OCI-LY3 (cell line): ENCODE data around the gene PTPRR.

ENCODE experiments used
- CTCF ChIP-seq: fragments of 200-600, 300-600 bp; sonication (generic); IDR thresholded peaks from 2 replicates; pipeline ENCODE4 v1.5.1; 2014; ENCODE audit warnings: antibody characterized with exemption, low read length, low read depth
- EZH2phosphoT487 ChIP-seq: fragments of 200-600 bp; shearing (Covaris generic); IDR thresholded peaks from 2 replicates; pipeline ENCODE4 v1.6.1; 2018; ENCODE audit warnings: antibody characterized with exemption, mixed run types, low read depth

DNA sequence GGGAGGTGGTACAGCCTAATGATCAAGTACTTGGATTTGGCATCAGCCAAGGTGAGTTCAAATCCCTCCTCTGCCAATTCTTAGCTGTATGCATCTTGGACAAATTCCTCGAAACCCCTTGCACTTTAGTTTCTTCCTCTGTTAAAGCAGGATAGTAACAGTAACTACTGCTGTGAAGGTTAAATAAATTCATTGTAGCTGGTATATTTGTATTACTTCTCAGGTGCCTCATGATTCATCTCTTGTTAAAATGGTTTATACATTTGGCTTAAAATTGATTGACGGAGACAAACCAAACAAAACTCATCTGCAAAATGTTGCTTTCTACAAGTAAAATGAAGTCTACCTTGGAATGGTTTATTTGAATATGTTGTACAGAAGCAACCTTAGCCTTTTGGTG is 281.0 kb downstream of the PTPRR start:
- no peak for TF ChIP-seq CTCF
- TF ChIP-seq EZH2phosphoT487: no peak
